Right cardiac atrium (tissue), 5 donors: ENCODE measurements around the gene PRKAA2. TPM values are rescaled to one million over a fixed set of nuclear protein-coding genes. Genes with fewer than 3 reads are reported as not detected.

Experiments used
- polyA plus RNA-seq: library from polyadenylated mRNA; stranded (reverse); fragments of 200-250 nt; gene quantifications from one replicate; pipeline ENCODE4 v1.2.3, GENCODE V29; 2013
- total RNA-seq, 4 donors: library from RNA; stranded (reverse); fragmentation: NEBNext Ultra II Directional; extraction: Animal tissue kit (Norgen Biotek cat#: 25700); gene quantifications; one replicate each; pipeline ENCODE4 v1.2.1, GENCODE V29; 2021
- donor health status: healthy with polysubstance abuse.
- donor health status: DM: no; HTN: yes; CAD: no.
- donor health status: DM: no; HTN: no; CAD: no.
- donor health status: DM: no; HTN: yes; CAD: no; lungs with severe emphysema.
- donor health status: DM: yes; HTN: yes; CAD: no.

The PRKAA2 gene
- total and polyA plus RNA-seq, 5 donors, result 19.8 to 91.7 (median 67.7) TPM

Other genes with a start within 250 kb of the PRKAA2 start
- 100 to 1,000 TPM in 1 of 4 donors, 10 to 100 TPM in 3; 85.4 to 120 (median 94.6) TPM for gene PLPP3, start 65.8 kb upstream of the PRKAA2 start, total RNA-seq
- 47.7 TPM for gene PLPP3, start 65.8 kb upstream of the PRKAA2 start, polyA plus RNA-seq
- gene FYB2, start 174.1 kb downstream of the PRKAA2 start, total RNA-seq, result under 1 TPM in 3 of 4 donors, not detected in 1; 0.14 to 0.76 (median 0.62) TPM
- 0.79 TPM for gene FYB2, start 174.1 kb downstream of the PRKAA2 start, polyA plus RNA-seq
- gene C8A, start 209.5 kb downstream of the PRKAA2 start, total RNA-seq, result not detected
- gene C8A, start 209.5 kb downstream of the PRKAA2 start, polyA plus RNA-seq, result not detected